H1 (cell line): ENCODE measurements around the gene CD38. TPM values are rescaled to one million over a fixed set of nuclear protein-coding genes. Genes with fewer than 3 reads are reported as not detected.

ENCODE experiments used
- CTCF ChIA-PET: fragments of 300-600 bp; sonication (Branson Sonifier 250); formaldehyde crosslinking; loops from one replicate; lab custom pipeline; 2021; ENCODE audit not compliant: partially characterized antibody; lab: Charles Lee
- POLR2A ChIA-PET: fragments of 300-600 bp; sonication (Branson Sonifier 250); formaldehyde crosslinking; loops from one replicate; lab custom pipeline; 2021; ENCODE audit warnings: inconsistent platforms; ENCODE audit not compliant: partially characterized antibody; lab: Charles Lee
- DNase-seq, 2 experiments: peaks; one replicate each; pipeline versions ENCODE4 v3.0.0 to v3.0.0-alpha.2; 2010 to 2022; ENCODE audit warnings: low spot score in 2 of 2, low read depth in 1 of 2, mixed read lengths in 1 of 2
- FAIRE-seq: peaks from 2 replicates; lab custom pipeline; 2011; peaks lifted over from hg19 to GRCh38; lab: Jason Lieb, UNC
- H2AFZ ChIP-seq: 2 replicates; pipeline ENCODE4 v1.8.1; 2012; ENCODE audit warnings: low read length, inconsistent platforms
- H2AK5ac ChIP-seq: 2 replicates; pipeline ENCODE4 v1.6.1; 2013; ENCODE audit warnings: low read depth, low read length
- H2BK120ac ChIP-seq: replicated peaks from 2 replicates; pipeline ENCODE3; 2013; ENCODE audit warnings: low read depth, low read length, inconsistent platforms
- H2BK12ac ChIP-seq: 2 replicates; pipeline ENCODE4 v1.6.1; 2013; ENCODE audit warnings: low read depth, low read length
- H2BK15ac ChIP-seq: 2 replicates; pipeline ENCODE4 v1.6.1; 2013; ENCODE audit warnings: low read length
- H2BK20ac ChIP-seq: 2 replicates; pipeline ENCODE4 v1.6.1; 2013; ENCODE audit warnings: low read length
- H2BK5ac ChIP-seq: 2 replicates; pipeline ENCODE4 v1.6.1; 2013; ENCODE audit warnings: low read depth, low read length
- H3K14ac ChIP-seq: 2 replicates; pipeline ENCODE4 v1.6.1; 2013; ENCODE audit warnings: inconsistent platforms; ENCODE audit not compliant: insufficient read length
- H3K18ac ChIP-seq: 2 replicates; pipeline ENCODE4 v1.6.1; 2013; ENCODE audit warnings: low read length; ENCODE audit errors: extremely low read depth
- H3K23ac ChIP-seq: 2 replicates; pipeline ENCODE4 v1.6.1; 2013; ENCODE audit warnings: inconsistent platforms; ENCODE audit not compliant: insufficient read length
- H3K23me2 ChIP-seq: 2 replicates; pipeline ENCODE4 v1.6.1; 2013; ENCODE audit warnings: low read depth, low read length
- H3K27ac ChIP-seq: 2 replicates; pipeline ENCODE4 v1.6.1; 2011; ENCODE audit warnings: low read depth, low read length, inconsistent platforms
- H3K27me3 ChIP-seq, 4 experiments: replicated peaks in 1 of 4; 1 replicate in 1 of 4; 2 replicates in 3 of 4; pipeline versions ENCODE4 v1.6.1 to v1.8.1; 2011 to 2013; ENCODE audit warnings: low read length in 3 of 4, mild to moderate bottlenecking in 3 of 4, inconsistent platforms in 2 of 4, mixed read lengths in 2 of 4, moderate library complexity in 1 of 4; ENCODE audit not compliant: control insufficient read depth in 3 of 4, insufficient read depth in 3 of 4; ENCODE audit errors: extremely low read depth in 1 of 4
- H3K36me3 ChIP-seq, 4 experiments: 2 replicates each; pipeline versions ENCODE4 v1.6.1 to v1.8.1; 2011 to 2013; ENCODE audit warnings: mild to moderate bottlenecking in 4 of 4, low read length in 3 of 4, moderate library complexity in 2 of 4, control low read depth in 1 of 4, inconsistent platforms in 1 of 4; ENCODE audit not compliant: insufficient read depth in 4 of 4, control insufficient read depth in 2 of 4
- H3K4ac ChIP-seq: replicated peaks from 2 replicates; pipeline ENCODE3; 2013; ENCODE audit warnings: low read length, low read depth, mixed read lengths, inconsistent platforms; ENCODE audit not compliant: insufficient read length
- H3K4me1 ChIP-seq, 4 experiments: replicated peaks in 1 of 4; 1 replicate in 1 of 4; 2 replicates in 3 of 4; pipeline versions ENCODE4 v1.6.1 to v1.8.1; 2011 to 2013; ENCODE audit warnings: low read length in 3 of 4, inconsistent platforms in 2 of 4, mixed read lengths in 1 of 4; ENCODE audit not compliant: insufficient read depth in 4 of 4, control insufficient read depth in 3 of 4
- H3K4me2 ChIP-seq, 2 experiments: 2 replicates each; pipeline versions ENCODE4 v1.6.1 to v1.8.1; 2011 to 2013; ENCODE audit warnings: low read depth in 2 of 2, low read length in 2 of 2, control low read depth in 1 of 2, inconsistent platforms in 1 of 2, mild to moderate bottlenecking in 1 of 2; ENCODE audit not compliant: insufficient read depth in 1 of 2
- H3K4me3 ChIP-seq, 4 experiments: fragments of 200-600, 300-600 bp in 1 of 4; sonication (generic), shearing (Covaris generic), sonication (Bioruptor Twin) in 1 of 4; 2 replicates each; pipeline versions ENCODE4 v1.5.1 to v1.8.1; 2011 to 2016; ENCODE audit warnings: low read length in 4 of 4, low read depth in 3 of 4, control low read depth in 2 of 4, inconsistent platforms in 2 of 4, mild to moderate bottlenecking in 2 of 4, mixed read lengths in 1 of 4, moderate library complexity in 1 of 4; ENCODE audit not compliant: insufficient read depth in 2 of 4; ENCODE audit errors: extremely low read depth in 1 of 4
- H3K56ac ChIP-seq: replicated peaks from 2 replicates; pipeline ENCODE3; 2013; ENCODE audit warnings: low read depth, mild to moderate bottlenecking, mixed read lengths, low read length, inconsistent platforms; ENCODE audit not compliant: insufficient read length
- H3K79me1 ChIP-seq: 2 replicates; pipeline ENCODE4 v1.6.1; 2013; ENCODE audit warnings: low read depth, low read length, control low read depth
- H3K79me2 ChIP-seq, 2 experiments: 2 replicates each; pipeline versions ENCODE4 v1.6.1 to v1.8.1; 2012 to 2013; ENCODE audit warnings: low read length in 2 of 2, mild to moderate bottlenecking in 2 of 2, inconsistent platforms in 1 of 2; ENCODE audit not compliant: insufficient read depth in 2 of 2, control insufficient read depth in 1 of 2
- H3K9ac ChIP-seq, 4 experiments: replicated peaks in 1 of 4; 1 replicate in 1 of 4; 2 replicates in 3 of 4; pipeline versions ENCODE4 v1.6.1 to v1.8.1; 2011 to 2013; ENCODE audit warnings: low read depth in 3 of 4, low read length in 3 of 4, control low read depth in 2 of 4, mild to moderate bottlenecking in 2 of 4, moderate library complexity in 2 of 4, inconsistent platforms in 1 of 4; ENCODE audit errors: extremely low read depth in 1 of 4
- H3K9me3 ChIP-seq, 2 experiments: 2 replicates each; pipeline versions ENCODE4 v1.6.1 to v1.8.1; 2012 to 2013; ENCODE audit warnings: mild to moderate bottlenecking in 2 of 2, moderate library complexity in 2 of 2, control low read depth in 1 of 2, inconsistent platforms in 1 of 2, low read depth in 1 of 2, low read length in 1 of 2, mixed read lengths in 1 of 2; ENCODE audit not compliant: insufficient read depth in 2 of 2
- H4K20me1 ChIP-seq, 2 experiments: replicated peaks in 1 of 2; 2 replicates each; pipeline versions ENCODE3 to v1.8.1; 2011 to 2013; ENCODE audit warnings: inconsistent platforms in 2 of 2, low read length in 2 of 2, mild to moderate bottlenecking in 1 of 2; ENCODE audit not compliant: insufficient read depth in 2 of 2, control insufficient read depth in 1 of 2
- H4K5ac ChIP-seq: 2 replicates; pipeline ENCODE4 v1.6.1; 2013; ENCODE audit warnings: low read length, low read depth, mixed read lengths, inconsistent platforms; ENCODE audit not compliant: insufficient read length
- H4K8ac ChIP-seq: 2 replicates; pipeline ENCODE4 v1.8.0; 2013; ENCODE audit warnings: mild to moderate bottlenecking, moderate library complexity, low read length, inconsistent platforms; ENCODE audit not compliant: insufficient read depth; ENCODE audit errors: extremely low read depth
- H4K91ac ChIP-seq: replicated peaks from 2 replicates; pipeline ENCODE3; 2013; ENCODE audit warnings: low read length, mixed read lengths, inconsistent platforms; ENCODE audit not compliant: insufficient read length
- ATF2 ChIP-seq: IDR thresholded peaks from 2 replicates; pipeline ENCODE4 v1.6.1; 2012; ENCODE audit warnings: low read length, inconsistent platforms
- BRCA1 ChIP-seq: IDR thresholded peaks from 2 replicates; pipeline ENCODE4 v1.6.1; 2012; ENCODE audit warnings: low read depth, low read length, improper control_type of control experiment
- E2F6 ChIP-seq: IDR thresholded peaks from 2 replicates; pipeline ENCODE4 v1.6.1; 2012; ENCODE audit warnings: inconsistent platforms
- EP300 ChIP-seq, 2 experiments: IDR thresholded peaks; 1 replicate in 1 of 2; 2 replicates in 1 of 2; pipeline ENCODE4 v1.6.1; 2011 to 2012; ENCODE audit warnings: low read depth in 2 of 2, low read length in 2 of 2, mild to moderate bottlenecking in 2 of 2, borderline replicate concordance in 1 of 2, inconsistent platforms in 1 of 2, moderate library complexity in 1 of 2
- HDAC6 ChIP-seq: IDR thresholded peaks from one replicate; pipeline ENCODE4 v1.7.1; 2012; ENCODE audit warnings: low read depth, mild to moderate bottlenecking, inconsistent platforms, low read length, moderate library complexity
- NANOG ChIP-seq: IDR thresholded peaks from 2 replicates; pipeline ENCODE4 v1.6.1; 2011; ENCODE audit warnings: low read length, low read depth, mild to moderate bottlenecking, inconsistent platforms; ENCODE audit not compliant: insufficient read depth, poor library complexity, severe bottlenecking
- PHF8 ChIP-seq: fragments of 200-600 bp; sonication (generic); conservative IDR thresholded peaks from 2 replicates; pipeline ENCODE4 v1.7.1; 2012; ENCODE audit warnings: low read depth, mild to moderate bottlenecking, inconsistent platforms, low read length, moderate library complexity
- POLR2A ChIP-seq, 2 experiments: IDR thresholded peaks; 1 replicate in 1 of 2; 2 replicates in 1 of 2; pipeline ENCODE4 v1.6.1; 2011; ENCODE audit warnings: low read depth in 2 of 2, low read length in 2 of 2, mild to moderate bottlenecking in 2 of 2; ENCODE audit errors: control extremely low read depth in 1 of 2
- POU5F1 ChIP-seq: IDR thresholded peaks from 2 replicates; pipeline ENCODE4 v1.6.1; 2011; ENCODE audit warnings: low read depth, mild to moderate bottlenecking, low read length, moderate library complexity
- SAP30 ChIP-seq: fragments of 300-600 bp; sonication (generic); IDR thresholded peaks from 2 replicates; pipeline ENCODE4 v1.7.1; 2012; ENCODE audit warnings: low read length, moderate library complexity, mild to moderate bottlenecking, inconsistent platforms; ENCODE audit not compliant: insufficient read depth, insufficient replicate concordance
- TAF1 ChIP-seq: IDR thresholded peaks from 2 replicates; pipeline ENCODE4 v1.6.1; 2011; ENCODE audit warnings: mild to moderate bottlenecking, low read depth, low read length
- TAF7 ChIP-seq: optimal IDR thresholded peaks from 2 replicates; pipeline ENCODE3; 2011; ENCODE audit warnings: low read depth, mild to moderate bottlenecking, inconsistent platforms, low read length, moderate library complexity, borderline replicate concordance
- WGBS, 2 experiments: shearing (Covaris generic) in 1 of 2; methylation state at CpG; one replicate each; pipeline versions ENCODE4 v1.1.6 to v1.1.7; 2013 to 2015; ENCODE audit warnings: low lambda C conversion rate in 2 of 2, mixed read lengths in 2 of 2, inconsistent platforms in 1 of 2, low coverage in 1 of 2, missing lambda C conversion rate in 1 of 2; ENCODE audit not compliant: insufficient replicate concordance in 2 of 2, insufficient coverage in 1 of 2, insufficient read length in 1 of 2; ENCODE audit errors: extremely low coverage in 1 of 2, missing lambda C conversion rate in 1 of 2; 5-methylcytosine and 5-hydroxymethylcytosine counted together
- polyA plus RNA-seq, 7 experiments: library from polyadenylated mRNA; depleted of rRNA in 3 of 7; stranded (reverse) in 5 of 7; unstranded in 2 of 7; fragments of >200 nt in 5 of 7; fragments of 200-250 nt in 2 of 7; gene quantifications; 1 replicate in 5 of 7; 2 replicates in 1 of 7; 4 replicates in 1 of 7; pipeline versions ENCODE4 v1.2.1 to v1.2.3, GENCODE V29; 2011 to 2013; ENCODE audit warnings: missing spikeins in 2 of 7, mixed read lengths in 2 of 7
- total RNA-seq: library from RNA; stranded (reverse); fragmentation: NEBNext Ultra II Directional; extraction: Animal tissue kit (Norgen Biotek cat#: 25700); gene quantifications from 2 replicates; pipeline ENCODE4 v1.2.1, GENCODE V29; 2021

The CD38 gene
- total and polyA plus RNA-seq, 2 of the 8 experiments (the other 6 are each of a cell fraction or from before 2014, with no cell fraction given), result 0.14 to 0.24 TPM

- Histone ChIP-seq H2BK12ac (no peak overlapping the region), H3K4ac (no peak overlapping the region), H3K36me3 (no peaks in the 10 kb centered on the region), H3K9me3 (no peaks in the 10 kb centered on the region), H2BK5ac (no peak overlapping the region), H3K9ac (no peak overlapping the region), H2AK5ac (no peak overlapping the region), H4K5ac (no peak overlapping the region), H3K4me3 (no peak overlapping the region), H3K4me2 (no peak overlapping the region), H3K4me1 (no peaks in the 10 kb centered on the region), H3K56ac (no peak overlapping the region), H2BK15ac (no peak overlapping the region), H3K23me2 (no peaks in the 10 kb centered on the region), H3K27me3 (peaks cover 0 to 1% (median 0%) of the 10 kb centered on the region in 4 experiments; a peak in 1 of 7 replicates), H4K8ac (no peak overlapping the region), H2BK20ac (no peak overlapping the region), H4K20me1 (no peaks in the 10 kb centered on the region), H2BK120ac (no peak overlapping the region), H3K79me2 (no peaks in the 10 kb centered on the region), H4K91ac (no peak overlapping the region), H3K27ac (no peak overlapping the region), H3K14ac (no peak overlapping the region), H2AFZ (no peak overlapping the region), H3K79me1 (no peaks in the 10 kb centered on the region), H3K18ac (no peak overlapping the region), H3K23ac (no peak overlapping the region)
- WGBS, 2 experiments, result 89% methylated on average over 2 of the region's 2 CpGs; no CpG with 5 or more reads in 1 of the 2 experiments
- POLR2A ChIA-PET, result no interaction called here
- DNase-seq (no peak), FAIRE-seq (no peak)
- CTCF ChIA-PET, result interaction anchor here (1.0 kb wide), 1 partner anchor 12 kb away, joined by 3 read pairs; no protein-coding TSS in a partner anchor
- TF ChIP-seq ATF2, result no peak
- no peak for TF ChIP-seq TAF1
- no peak for TF ChIP-seq BRCA1
- TF ChIP-seq HDAC6, result no peak
- no peak for TF ChIP-seq EP300 (IDR thresholded peaks at IDR 0.05; ENCODE audit: borderline replicate concordance in 1 of 2, low read depth in 2 of 2, low read length in 2 of 2)
- TF ChIP-seq PHF8, result no peak
- no peak for TF ChIP-seq POLR2A (IDR thresholded peaks at IDR 0.05; ENCODE audit: control extremely low read depth in 1 of 2, low read depth in 2 of 2, low read length in 2 of 2)
- no peak for TF ChIP-seq E2F6
- no peak for TF ChIP-seq NANOG
- TF ChIP-seq POU5F1, result no peak
- TF ChIP-seq TAF7, result no peak
- no peak for TF ChIP-seq SAP30
Measured at GRCh38 chr4:15751153-15751552, 27.0 kb upstream of the CD38 start.
